Ovary (tissue), 3 donors: ENCODE measurements around the gene ELAPOR1.

Experiments used
- CTCF ChIP-seq, 3 donors: fragments of 450-650 bp in 2 of 3; fragments of 200-600 bp in 1 of 3; IDR thresholded peaks; one replicate each; pipeline versions ENCODE4 v1.5.1 to v1.8.0; 2016 to 2022; ENCODE audit warnings: antibody characterized with exemption in 3 of 3, mild to moderate bottlenecking in 1 of 3
- EP300 ChIP-seq: sonication (generic); formaldehyde crosslinking; IDR thresholded peaks from one replicate; pipeline ENCODE4 v1.6.1; 2017; ENCODE audit warnings: antibody characterized with exemption
- POLR2A ChIP-seq: fragments of 450-650 bp; IDR thresholded peaks from one replicate; pipeline ENCODE4 v1.6.1; 2017; ENCODE audit warnings: antibody characterized with exemption, mild to moderate bottlenecking, moderate library complexity
- donor health status: DM: no; HTN: no; CAD: no.

- no peak for TF ChIP-seq CTCF (IDR thresholded peaks at IDR 0.05)
- TF ChIP-seq POLR2A, result no peak
- TF ChIP-seq EP300, result no peak
Observed at GRCh38 chr1:109161858-109162606, 48.1 kb downstream of the ELAPOR1 start.
